NCI-H748 treated with DMSO at 0.1 percent for 48 hours (cell line): ENCODE results near the gene ALKBH3.
A peak's percentile ranks its signal among the peaks of the same experiment; 100 is the strongest.

Experiments used
- DNase-seq: peaks from one replicate; lab custom pipeline; 2025; lab: John Stamatoyannopoulos, UW

ALKBH3 gene

DNA sequence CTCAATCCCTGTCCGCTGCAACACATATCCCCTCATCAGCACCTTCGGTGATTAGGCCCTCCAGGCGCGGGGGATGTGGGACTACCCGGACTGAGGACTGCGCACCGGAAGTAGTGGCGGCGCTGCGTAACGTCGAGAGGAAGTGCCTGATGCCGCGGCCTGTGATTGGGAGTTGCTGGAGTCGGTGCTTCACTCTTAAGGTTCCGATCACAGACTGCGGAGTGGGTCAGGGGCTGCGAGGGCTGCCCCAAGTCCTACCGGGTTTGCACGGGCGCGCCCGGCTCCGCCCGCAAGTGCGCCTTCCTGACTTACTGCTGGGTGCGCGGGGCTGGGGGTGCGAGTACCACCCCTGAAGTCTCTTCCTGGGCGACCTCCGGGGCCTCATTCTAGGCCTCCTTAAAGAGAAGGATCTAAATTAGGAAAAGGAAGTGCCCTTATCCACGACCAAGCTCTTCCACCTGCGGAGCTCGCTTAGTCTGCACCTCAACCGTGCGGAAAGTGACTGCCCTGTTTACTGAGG lies at the start of gene ALKBH3:
Gene ALKBH3, plus strand, starts transcription at position 192 of the 520 bp plus-strand sequence. CDS start 1,822 bp downstream, outside the sequence.
- DNase-seq: peak; percentile 82

DNA sequence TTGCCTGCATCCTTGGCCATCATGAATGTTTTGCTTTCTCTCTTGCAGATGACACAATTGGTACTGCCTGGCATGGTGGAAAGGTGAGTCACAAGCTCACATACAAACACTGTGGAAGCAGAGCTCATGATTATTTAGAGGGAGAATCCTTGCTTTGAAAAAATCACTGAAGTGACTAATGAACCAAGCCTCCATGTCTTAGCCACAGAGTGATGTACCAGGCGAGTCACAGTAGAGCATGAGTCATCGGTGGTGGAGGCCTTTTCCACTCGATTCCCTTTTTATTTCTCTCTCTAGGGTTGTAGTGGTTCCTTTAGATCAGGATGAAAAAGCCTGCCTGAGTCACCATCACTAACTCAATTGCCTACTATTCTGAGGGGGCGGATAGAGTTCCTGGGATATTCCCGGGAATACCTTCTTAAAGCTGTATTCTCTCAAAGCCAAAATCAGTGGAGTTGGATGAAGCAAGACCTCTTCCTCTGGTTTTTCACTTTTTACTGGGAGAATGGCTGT lies 49.6 kb upstream of the ALKBH3 start:
- no peak for DNase-seq

DNA sequence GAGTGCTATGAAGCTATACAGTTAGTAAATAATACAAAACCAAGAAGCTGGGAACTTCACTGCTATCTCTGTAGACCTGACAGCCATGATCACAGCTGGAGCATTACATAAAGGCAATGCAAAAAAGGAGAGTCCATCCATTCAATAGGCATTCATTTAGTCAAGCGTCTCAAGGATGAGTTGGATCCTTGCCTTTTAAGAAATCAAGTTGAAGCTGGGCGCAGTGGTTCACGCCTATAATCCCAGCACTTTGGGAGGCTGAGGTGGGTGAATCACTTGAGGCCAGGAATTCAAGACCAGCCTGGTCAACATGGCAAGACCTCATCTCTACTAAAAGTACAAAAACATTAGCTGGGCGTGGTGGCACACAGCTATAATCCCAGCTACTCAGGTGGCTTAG lies 48.1 kb upstream of the ALKBH3 start:
- no peak for DNase-seq

- peak; percentile 69 for DNase-seq
These were observed 47.0 kb upstream of the ALKBH3 start for GRCh38 chr11:43833657-43834073.

DNA sequence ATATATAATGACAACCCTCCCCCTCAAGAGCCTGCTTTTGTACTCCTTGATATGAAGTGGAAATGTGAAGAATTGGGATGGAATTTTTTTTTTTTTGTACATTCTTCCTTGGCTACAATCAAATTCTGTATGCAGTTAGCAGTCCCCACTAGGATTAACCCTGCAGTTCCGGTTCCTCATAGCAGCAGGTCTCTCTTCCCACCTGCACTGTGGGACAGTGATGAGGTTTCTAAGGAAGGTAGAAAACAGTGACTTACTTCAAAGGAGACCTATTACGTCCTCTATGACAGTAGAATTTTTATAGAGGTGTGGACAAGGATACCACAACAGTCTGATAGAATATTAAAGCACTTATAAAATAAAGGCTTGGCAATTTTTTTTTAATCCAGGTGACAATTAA lies 46.3 kb upstream of the ALKBH3 start:
- peak; percentile 48 for DNase-seq

GRCh38 chr11:43835104-43835503 lies 45.5 kb upstream of the ALKBH3 start:
- peak; percentile 48 for DNase-seq

GRCh38 chr11:43837879-43838278 lies 42.8 kb upstream of the ALKBH3 start:
- DNase-seq: no peak

DNA sequence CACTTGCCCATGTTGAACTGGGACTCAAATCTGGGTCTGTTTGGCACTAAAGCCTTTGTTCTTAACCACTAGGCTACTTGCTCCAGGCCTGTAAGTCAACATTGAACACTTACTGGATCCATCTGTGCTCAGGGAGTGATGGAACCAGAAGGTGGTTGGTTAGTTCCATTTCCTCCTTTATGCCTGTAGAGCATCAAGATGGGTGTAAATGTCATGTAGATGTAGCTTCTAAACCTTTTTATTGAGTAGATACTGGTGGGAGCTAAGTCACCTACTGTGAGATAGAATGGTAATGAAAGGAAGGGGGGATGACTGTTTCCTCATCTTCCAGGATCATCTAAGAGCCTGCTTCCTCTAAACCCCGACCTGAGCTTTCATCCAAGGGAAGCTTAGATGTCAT lies 38.6 kb upstream of the ALKBH3 start:
- DNase-seq: no peak

DNA sequence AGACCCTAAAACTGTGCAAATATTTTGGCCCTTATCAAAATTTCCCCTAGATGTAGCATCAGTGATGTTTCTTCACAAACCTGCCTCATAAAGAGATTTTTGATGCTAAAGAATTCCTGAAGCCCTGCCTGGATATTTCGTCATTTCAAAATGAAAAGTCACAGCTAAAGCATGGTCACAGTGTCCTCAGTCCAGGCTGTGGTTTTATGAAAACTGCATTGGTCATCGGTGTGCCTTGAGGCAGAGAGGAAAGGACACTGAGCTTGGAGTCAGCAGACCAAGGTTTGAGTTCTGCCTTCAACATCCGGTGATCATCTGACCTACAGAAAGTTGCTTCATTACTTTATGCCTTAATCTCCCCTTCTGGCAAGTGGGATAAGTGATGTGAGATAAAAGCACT lies 34.8 kb upstream of the ALKBH3 start:
- no peak for DNase-seq

DNA sequence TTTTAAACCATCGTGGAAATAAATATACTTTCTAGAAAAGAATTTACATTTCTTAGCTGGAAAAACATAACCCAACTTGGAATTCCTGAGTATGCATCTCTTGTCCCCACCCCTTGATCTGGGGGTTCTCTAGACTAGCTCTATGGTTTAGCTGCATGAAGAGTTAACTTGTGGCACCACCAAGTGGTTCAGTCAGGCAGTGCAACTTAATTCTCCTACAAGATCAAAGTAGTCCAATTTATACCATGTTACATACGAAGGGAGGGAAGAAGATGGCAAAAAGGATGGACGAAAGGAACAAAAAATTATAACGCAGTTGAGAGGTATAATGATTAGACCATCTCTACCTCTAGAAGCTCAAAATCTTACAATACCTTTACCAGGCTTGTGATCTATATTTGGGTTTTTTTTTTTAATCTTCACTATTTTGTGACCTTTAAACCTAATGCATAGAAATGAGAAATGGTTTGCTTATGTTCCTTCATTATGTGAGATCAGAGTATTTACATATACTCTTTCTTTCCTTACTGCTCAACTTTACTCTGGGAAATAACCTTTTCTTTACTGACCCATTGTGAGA lies 28.5 kb upstream of the ALKBH3 start:
- DNase-seq: peak; percentile 37

DNA sequence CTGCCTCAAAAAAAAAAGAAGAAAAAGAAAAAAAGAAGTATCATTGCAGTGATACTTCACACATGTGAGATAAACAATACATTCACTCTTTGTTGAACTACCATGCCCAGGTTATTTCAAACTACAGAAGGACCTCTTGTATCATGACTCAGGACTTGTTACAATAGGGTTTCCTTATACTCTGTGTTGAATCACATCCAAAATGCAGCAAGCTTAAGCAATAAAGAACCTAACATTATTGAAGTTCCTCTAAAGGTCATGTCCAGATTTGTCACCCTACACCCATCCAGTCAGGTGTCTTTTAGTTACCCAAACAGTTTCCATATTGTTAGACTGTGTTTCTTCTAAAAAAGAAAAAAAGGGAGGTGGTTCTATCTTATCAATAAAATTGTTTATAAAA lies 26.9 kb upstream of the ALKBH3 start:
- no peak for DNase-seq

DNA sequence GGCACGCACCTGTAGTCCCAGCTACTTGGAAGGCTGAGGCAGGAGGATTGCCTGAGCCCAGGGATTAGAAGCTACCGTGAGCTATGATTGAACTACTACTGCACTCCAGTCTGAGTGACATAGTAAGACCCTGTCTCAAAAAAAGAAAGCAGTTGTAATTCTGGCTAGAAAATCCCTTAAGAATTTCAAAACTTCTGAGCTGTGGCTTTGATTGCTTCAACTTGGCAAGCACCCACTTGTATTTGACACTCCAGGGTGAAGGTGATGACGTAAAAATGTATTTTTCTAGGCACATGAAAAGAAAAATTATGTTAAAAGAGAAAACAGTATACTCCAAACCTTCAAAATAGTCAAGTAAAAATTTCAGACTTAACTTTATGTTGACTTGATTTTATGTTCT lies 23.6 kb upstream of the ALKBH3 start:
- DNase-seq: no peak

DNA sequence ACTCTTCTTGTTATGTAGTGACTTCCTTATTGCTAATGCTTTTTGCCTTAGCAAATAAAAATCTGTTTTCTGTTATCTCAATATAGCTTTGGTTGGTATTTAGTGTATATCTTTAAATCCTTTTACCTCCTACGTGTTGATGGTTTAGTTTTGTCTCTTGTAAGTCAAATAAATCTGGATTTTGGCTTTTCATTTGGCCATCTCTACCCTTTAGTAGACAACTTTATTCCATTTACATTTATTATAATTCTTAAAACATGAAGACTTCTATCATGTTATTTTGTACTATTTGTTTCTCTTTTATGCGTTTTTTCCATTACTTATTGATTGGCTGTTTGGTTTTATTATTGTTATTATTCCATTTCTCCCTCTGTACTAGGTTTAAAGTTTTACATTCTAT lies 19.5 kb upstream of the ALKBH3 start:
- DNase-seq: no peak

DNA sequence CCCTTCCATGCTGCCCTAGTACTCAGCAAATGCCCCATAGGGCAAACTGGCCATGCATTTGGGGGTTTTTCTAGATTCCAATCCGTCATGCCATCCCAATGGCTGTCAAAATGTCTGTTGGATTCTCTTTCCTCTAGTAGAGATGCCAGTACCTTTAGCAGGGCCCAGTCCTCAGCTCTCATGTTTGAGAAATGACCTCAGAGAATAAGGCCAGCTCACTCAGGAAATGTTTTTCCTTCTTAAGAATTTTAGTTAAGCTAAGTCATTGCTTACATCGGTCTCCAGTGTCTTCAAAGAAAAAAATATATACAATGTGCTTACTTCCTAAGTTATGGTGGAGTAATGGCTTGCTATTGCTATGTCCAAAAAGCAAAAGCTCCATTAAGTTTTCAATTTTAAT lies 14.1 kb upstream of the ALKBH3 start:
- no peak for DNase-seq

DNA sequence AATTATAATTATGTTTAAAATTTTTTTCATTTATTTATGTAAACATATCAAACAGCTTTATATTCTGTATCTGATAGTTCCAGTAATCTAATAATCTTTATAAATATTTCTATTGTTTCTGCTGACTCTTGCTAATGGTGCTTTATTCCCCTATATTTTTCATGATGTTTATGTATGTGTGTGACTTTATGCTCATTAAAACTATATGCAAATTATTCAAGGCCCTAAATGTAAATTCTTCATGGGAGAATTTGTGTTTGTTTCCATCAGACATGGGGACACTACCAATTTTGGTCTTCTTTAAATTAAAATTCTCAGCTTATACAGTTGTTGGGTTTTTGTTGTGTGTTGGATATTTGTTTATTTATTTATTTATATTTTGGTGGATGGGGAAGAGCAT lies 13.7 kb upstream of the ALKBH3 start:
- no peak for DNase-seq

DNA sequence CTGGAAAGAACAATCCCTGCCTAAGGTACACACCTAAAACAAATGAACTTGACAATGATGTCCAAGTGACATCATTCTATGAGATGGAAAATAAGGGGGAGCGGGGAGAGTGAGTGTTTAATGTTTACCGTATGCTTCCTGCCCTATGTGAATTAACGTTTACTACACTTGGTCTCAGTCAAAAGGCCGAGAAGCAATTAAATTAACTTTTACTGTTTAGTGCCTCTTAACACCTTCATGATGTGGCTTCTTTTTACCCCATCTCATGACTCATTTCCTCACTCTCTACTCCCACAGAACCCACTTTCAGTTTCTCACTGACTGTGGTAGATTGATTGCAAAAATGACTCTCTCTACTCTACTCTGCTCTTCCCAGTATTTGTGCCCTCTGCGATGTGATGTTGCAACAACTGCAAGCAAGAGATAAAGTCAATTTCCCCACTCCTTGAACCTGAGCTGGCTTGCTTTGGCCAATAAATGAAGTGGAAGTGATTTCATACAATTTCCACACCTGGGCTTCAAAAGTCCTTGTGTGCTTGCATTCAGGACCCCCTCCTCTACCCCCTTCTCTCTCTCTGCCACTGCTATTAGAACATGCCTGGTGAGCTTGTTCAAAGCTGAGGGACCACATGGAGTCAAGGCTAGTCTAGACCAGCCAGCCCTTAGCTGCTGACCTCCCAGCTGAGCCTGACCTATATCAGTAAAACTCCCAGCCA lies 11.6 kb upstream of the ALKBH3 start:
- peak; percentile 34 for DNase-seq

- DNase-seq: no peak
These were observed 9.6 kb upstream of the ALKBH3 start for GRCh38 chr11:43871051-43871450.

DNA sequence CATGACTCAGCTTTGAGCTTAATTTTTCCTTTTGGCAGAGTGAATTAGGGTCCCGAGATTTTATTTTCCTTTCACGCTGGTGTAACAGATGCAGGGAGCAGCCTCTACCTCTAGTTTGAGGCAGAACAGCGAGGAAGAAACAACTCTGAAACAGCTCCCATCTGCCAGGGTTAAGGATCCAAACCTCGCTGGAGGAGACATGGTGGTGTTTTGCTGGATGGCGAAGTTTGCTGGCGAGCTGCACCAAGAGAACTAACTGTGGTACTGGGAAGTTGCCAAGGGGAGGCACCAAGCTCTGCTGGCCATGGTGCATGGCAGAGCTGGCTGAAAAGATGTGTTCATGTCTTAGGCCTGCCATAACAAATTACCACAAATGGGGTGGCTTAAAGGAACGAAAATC lies 7.6 kb upstream of the ALKBH3 start:
- DNase-seq: no peak

DNA sequence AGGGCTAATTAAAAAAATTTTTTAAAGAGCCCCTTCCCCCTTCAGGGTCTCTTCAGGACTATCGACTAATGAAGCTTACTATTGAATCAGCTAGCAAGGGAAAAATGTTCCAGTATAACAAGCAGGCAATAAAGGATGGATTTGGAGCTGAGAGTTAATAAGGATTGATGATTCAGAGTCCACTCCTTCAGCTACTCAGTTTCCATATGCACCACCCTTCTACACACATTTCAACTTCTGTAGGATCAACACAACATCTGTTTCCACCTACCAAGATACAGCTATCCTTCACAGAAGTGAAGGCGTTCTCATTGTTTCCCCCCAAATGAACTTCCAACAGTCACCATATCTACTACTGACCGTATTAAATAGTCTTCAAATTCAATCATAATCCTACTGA lies 6.6 kb upstream of the ALKBH3 start:
- no peak for DNase-seq

- DNase-seq: no peak
These were observed 5.9 kb upstream of the ALKBH3 start for GRCh38 chr11:43874738-43875137.

DNA sequence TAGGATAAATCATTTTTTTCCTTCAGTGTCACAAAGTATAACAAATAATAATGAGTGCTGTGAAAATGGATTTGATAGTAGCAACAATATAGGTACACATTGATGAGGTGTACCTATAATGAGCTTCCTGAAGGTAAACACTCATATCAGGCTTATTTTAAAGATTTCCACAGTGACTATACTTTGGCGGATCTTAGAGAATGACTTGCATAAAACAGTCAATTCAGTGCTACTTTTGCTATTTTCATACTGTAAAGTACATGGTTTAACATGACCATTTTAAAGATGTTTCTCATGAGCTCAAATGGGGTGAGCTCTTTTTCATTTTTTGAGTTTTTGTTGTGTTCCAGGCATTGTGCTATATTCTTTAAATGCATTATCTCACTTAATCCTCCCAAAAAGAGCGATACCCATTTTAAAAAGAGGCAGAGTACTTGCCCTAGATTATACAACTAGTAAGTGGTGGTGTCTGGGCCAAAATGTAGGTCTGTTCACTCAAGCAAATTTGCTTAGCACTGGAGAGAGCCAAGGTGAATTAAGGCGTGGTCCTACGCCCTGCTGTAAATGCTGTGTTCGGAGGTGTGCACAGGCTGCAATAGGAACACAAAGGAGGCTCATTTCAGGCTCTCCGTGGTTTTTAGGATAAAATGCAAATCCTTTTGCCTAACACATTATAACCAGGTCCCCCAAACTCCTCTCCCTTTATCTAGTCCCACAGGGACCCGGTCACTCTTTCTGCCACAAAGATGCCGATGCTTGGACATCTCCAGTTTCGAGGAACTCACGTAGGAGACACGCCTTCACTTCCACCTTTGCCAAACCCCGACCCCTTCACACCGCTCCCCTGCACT lies 617 bp upstream of the ALKBH3 start:
- no peak for DNase-seq

DNA sequence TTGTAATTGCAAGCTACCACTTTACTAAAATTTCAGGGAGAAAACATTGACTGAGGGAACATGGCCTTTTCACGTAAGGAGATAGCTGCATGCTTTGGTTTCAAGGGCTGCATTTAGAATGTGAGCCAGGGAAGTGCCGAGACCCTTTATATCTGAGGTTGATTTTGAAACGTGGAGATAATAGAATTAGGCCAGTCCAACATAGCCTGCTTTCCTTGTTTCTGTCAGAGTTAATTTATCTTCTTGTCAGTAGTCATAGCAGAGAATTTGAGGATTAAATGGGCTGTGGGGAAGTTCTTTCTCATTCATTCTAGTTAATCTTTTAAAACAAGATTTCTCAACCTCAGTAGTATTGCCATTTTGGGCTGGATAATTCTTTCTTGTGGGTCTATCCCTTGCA lies 12.2 kb downstream of the ALKBH3 start:
- no peak for DNase-seq

DNA sequence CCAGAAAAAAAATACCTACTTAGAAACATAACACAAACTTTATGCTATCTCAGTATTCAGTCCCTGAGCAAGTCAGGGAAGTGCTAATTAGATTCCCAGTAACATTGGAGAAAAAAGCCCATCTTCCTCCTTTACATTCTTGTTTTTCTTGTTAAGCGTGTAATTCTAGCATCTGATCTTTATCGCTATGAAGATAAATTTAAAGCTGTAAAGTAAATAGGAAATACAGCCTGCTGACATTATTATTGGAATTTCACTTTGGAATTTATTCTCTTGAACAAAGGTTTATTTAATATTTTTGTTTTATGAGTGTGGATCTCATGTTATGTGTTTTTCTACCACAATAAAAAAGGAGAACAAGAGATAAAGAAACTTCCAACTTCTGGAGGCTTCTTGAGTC lies 13.9 kb downstream of the ALKBH3 start:
- no peak for DNase-seq
